DMS114 treated with DMSO at 0.1 percent for 48 hours (cell line): Measurements from ENCODE around the gene OR2V2.

Experiments used
- DNase-seq: peaks from one replicate; lab custom pipeline; 2025; ENCODE audit not compliant: unreplicated experiment; lab: John Stamatoyannopoulos, UW

The OR2V2 gene

DNA sequence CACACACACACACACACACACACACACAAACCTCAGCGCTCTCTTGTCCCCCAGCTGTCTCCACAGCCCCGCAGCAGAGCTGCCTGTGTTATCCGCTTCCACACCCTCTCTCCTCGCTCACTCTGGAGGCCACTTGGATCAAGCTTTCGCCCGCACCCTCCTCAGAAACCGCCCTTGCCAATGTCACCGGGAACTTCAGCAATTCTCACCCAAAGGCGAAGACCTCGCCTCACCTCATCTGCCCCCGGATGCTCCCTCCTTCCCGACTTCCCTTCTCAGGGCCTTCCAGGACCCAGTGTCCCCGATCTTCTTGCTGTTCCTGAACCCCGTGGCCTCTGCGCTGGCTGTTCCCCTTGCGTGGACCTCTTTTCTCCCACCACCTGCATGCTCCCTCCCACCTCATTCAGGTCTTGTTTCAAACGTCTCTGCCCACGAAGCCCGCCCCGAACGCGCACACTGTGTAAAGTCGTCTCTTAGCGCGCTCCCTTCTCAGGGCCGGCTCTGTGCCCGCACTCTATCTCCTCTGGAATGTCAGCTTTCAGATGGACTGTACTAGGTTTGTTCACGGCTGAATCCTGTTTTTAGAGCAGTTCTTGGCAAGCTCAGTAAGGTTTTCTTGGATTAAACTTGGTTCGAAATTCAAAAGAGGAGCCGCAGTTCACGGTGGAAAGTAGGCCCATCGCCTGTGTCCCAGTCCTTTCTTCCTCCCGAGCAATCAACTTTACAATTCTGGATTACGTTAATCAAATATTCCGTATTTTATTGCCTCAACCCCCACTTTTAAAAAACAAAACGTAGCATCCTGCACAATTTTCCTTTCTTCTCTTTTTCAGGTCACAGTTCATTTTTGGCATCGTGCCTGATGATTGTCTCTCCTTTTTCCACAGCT, 58.6 kb downstream of the OR2V2 start:
- no peak for DNase-seq

DNA sequence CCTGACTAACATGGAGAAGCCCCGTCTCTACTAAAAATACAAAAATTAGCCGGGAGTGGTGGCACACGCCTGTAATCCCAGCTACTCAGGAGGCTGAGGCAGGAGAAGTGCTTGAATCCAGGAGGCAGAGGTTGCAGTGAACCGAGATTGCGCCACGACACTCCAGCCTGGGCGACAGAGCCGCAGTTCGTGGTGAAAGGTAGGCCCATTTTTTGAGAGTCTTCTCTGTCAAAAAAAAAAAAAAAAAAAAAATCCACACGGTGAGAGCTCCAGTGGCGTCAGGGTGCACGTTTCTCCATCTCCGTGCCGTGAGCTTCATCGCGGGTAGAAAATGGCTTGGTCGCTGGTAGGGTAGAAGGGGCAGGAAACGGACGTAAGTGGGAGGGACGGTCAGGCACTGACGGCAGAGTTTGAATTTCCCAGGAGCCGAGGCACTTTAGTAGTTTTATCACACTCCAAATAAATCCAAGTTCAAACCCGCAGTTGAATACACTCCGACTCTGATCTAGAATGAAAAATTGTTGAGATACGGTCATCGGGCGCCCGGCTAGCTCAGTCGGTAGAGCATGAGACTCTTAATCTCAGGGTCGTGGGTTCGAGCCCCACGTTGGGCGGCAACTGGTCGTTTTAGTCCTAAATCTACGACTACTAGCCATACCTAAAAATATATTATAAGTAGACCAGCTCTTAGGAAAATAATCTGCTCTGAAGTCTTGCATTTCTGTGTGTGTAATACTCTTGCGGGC, 60.0 kb downstream of the OR2V2 start:
- DNase-seq, result no peak

DNA sequence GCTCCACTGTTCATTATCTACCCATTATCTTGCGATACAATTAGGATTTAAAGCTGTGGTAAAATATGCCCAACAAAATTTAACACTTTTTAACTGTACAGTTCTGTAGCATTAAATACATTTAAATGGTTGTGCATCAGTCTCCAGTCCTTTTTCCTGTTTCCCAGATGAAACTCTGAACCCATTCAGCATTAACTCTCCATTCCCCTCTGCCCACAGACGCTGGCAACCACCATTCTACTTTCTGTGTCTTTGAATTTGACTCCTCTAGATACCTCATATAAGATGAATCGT, 60.5 kb downstream of the OR2V2 start:
- DNase-seq, result no peak
